GM12878 (cell line): ENCODE measurements around the gene SLC35F3. TPM values are rescaled to one million over a fixed set of nuclear protein-coding genes. Genes with fewer than 3 reads are reported as not detected.

Experiments used
- ATAC-seq: fragments of 200-7000 bp; cut with Tn5 transposase; 3 replicates; pipeline ENCODE4 v1.9.1; 2020; ENCODE audit warnings: mild to moderate bottlenecking, moderate library complexity
- BruUV-seq: library from RNA; stranded (reverse); fragments of 400-500 nt; replicated peaks from 2 replicates; lab custom pipeline; 2021; lab: Mats Ljungman, UMichigan
- CTCF ChIA-PET: fragments of 300-600 bp; sonication (Branson Sonifier 250); formaldehyde crosslinking; extraction: SDS; loops from one replicate; lab custom pipeline; 2021; ENCODE audit warnings: inconsistent platforms; lab: Yijun Ruan, JAX
- POLR2A ChIA-PET: fragments of 350-600 bp; formaldehyde crosslinking; extraction: SDS; loops from one replicate; lab custom pipeline; 2021; ENCODE audit warnings: inconsistent platforms; lab: Charles Lee
- RAD21 ChIA-PET: fragments of 300-600 bp; sonication (Branson Sonifier 250); formaldehyde crosslinking; loops from one replicate; lab custom pipeline; 2023; ENCODE audit warnings: antibody characterized with exemption; ENCODE audit not compliant: unreplicated experiment; lab: Charles Lee
- SMC1A ChIA-PET: fragments of 300-600 bp; sonication (Branson Sonifier 250); formaldehyde crosslinking; loops from one replicate; lab custom pipeline; 2023; ENCODE audit not compliant: unreplicated experiment, uncharacterized antibody; lab: Charles Lee
- DNase-seq: peaks from one replicate; pipeline ENCODE4 v3.0.0-alpha.2; 2011; ENCODE audit warnings: low read depth, low spot score
- FAIRE-seq: peaks from 3 replicates; lab custom pipeline; 2011; peaks lifted over from hg19 to GRCh38; lab: Jason Lieb, UNC
- H2AFZ ChIP-seq: 2 replicates; pipeline ENCODE4 v1.6.0; 2011; ENCODE audit warnings: low read depth, low read length, control low read depth; ENCODE audit not compliant: control insufficient read depth
- H3K27ac ChIP-seq: 2 replicates; pipeline ENCODE4 v1.5.1; 2011; ENCODE audit warnings: control low read depth; ENCODE audit not compliant: control insufficient read depth, insufficient read depth
- H3K27me3 ChIP-seq, 2 experiments: replicated peaks in 1 of 2; 2 replicates each; pipeline versions ENCODE4 v1.6.0 to v1.6.1; 2011; ENCODE audit warnings: low read length in 1 of 2; ENCODE audit not compliant: control insufficient read depth in 2 of 2, insufficient read depth in 2 of 2
- H3K36me3 ChIP-seq, 2 experiments: 2 replicates each; pipeline ENCODE4 v1.5.1; 2011; ENCODE audit warnings: low read length in 1 of 2; ENCODE audit not compliant: control insufficient read depth in 2 of 2, insufficient read depth in 2 of 2
- H3K4me1 ChIP-seq: 2 replicates; pipeline ENCODE4 v1.6.1; 2011; ENCODE audit warnings: mild to moderate bottlenecking, low read length, moderate library complexity, mixed read lengths; ENCODE audit not compliant: control insufficient read depth, insufficient read depth
- H3K4me2 ChIP-seq: 2 replicates; pipeline ENCODE4 v1.6.0; 2011; ENCODE audit warnings: control low read depth; ENCODE audit not compliant: control insufficient read depth, insufficient read depth
- H3K4me3 ChIP-seq: fragments of 200-600 bp; sonication (generic); 2 replicates; pipeline ENCODE4 v1.5.1; 2016
- H3K79me2 ChIP-seq: 2 replicates; pipeline ENCODE4 v1.6.0; 2011; ENCODE audit warnings: low read length; ENCODE audit not compliant: control insufficient read depth, insufficient read depth
- H3K9ac ChIP-seq: 2 replicates; pipeline ENCODE4 v1.8.0; 2011; ENCODE audit warnings: low read length, control low read depth, mixed read lengths; ENCODE audit not compliant: control insufficient read depth, insufficient read depth
- H3K9me3 ChIP-seq: replicated peaks from 3 replicates; pipeline ENCODE4 v1.5.1; 2011; ENCODE audit warnings: mild to moderate bottlenecking, low read length; ENCODE audit not compliant: control insufficient read depth, insufficient read depth
- H4K20me1 ChIP-seq: 2 replicates; pipeline ENCODE4 v1.6.0; 2011; ENCODE audit not compliant: control insufficient read depth, insufficient read depth
- CBX5 ChIP-seq: sonication (generic); IDR thresholded peaks from 2 replicates; pipeline ENCODE4 v1.6.1; 2016; ENCODE audit warnings: low read depth, moderate library complexity, mild to moderate bottlenecking, inconsistent platforms
- CREM ChIP-seq: IDR thresholded peaks from 2 replicates; pipeline ENCODE4 v1.6.1; 2014; ENCODE audit warnings: antibody characterized with exemption, low read depth
- HCFC1 ChIP-seq: fragments of 150-350 bp; IDR thresholded peaks from 2 replicates; pipeline ENCODE4 v1.6.1; 2014; ENCODE audit warnings: low read length
- LARP7 ChIP-seq: fragments of 450-650 bp; IDR thresholded peaks from 2 replicates; pipeline ENCODE4 v1.6.1; 2017; ENCODE audit warnings: mild to moderate bottlenecking
- MYC ChIP-seq: IDR thresholded peaks from 2 replicates; pipeline ENCODE4 v1.6.1; 2011; ENCODE audit warnings: mild to moderate bottlenecking, low read length, moderate library complexity, inconsistent platforms; ENCODE audit not compliant: insufficient read depth, insufficient replicate concordance, insufficient read length, severe bottlenecking
- NBN ChIP-seq: fragments of 450-650 bp; IDR thresholded peaks from 2 replicates; pipeline ENCODE4 v1.6.1; 2016
- NFYB ChIP-seq: IDR thresholded peaks from 2 replicates; pipeline ENCODE4 v1.6.1; 2011; ENCODE audit warnings: low read depth, mild to moderate bottlenecking, low read length, improper control_type of control experiment, moderate library complexity; ENCODE audit not compliant: insufficient read depth
- SREBF1 ChIP-seq: IDR thresholded peaks from 2 replicates; pipeline ENCODE4 v1.6.1; 2012; ENCODE audit warnings: mild to moderate bottlenecking, low read length
- SUPT20H ChIP-seq: IDR thresholded peaks from 2 replicates; pipeline ENCODE4 v1.6.1; 2011; ENCODE audit warnings: low read depth, mild to moderate bottlenecking, low read length, moderate library complexity, borderline replicate concordance; ENCODE audit not compliant: control insufficient read depth
- TCF12 ChIP-seq: IDR thresholded peaks from 2 replicates; pipeline ENCODE4 v1.6.1; 2011; ENCODE audit warnings: low read depth, mild to moderate bottlenecking, low read length
- YBX1 ChIP-seq: fragments of 450-650 bp; IDR thresholded peaks from 2 replicates; pipeline ENCODE4 v1.6.1; 2016; ENCODE audit warnings: antibody characterized with exemption
- ZNF207 ChIP-seq: fragments of 450-650 bp; IDR thresholded peaks from 2 replicates; pipeline ENCODE4 v1.6.1; 2014; ENCODE audit warnings: antibody characterized with exemption, mild to moderate bottlenecking, borderline replicate concordance
- WGBS: methylation state at CpG from one replicate; pipeline ENCODE4 v1.1.6; 2016; ENCODE audit warnings: low lambda C conversion rate; ENCODE audit not compliant: insufficient replicate concordance, insufficient coverage; ENCODE audit errors: missing lambda C conversion rate; 5-methylcytosine and 5-hydroxymethylcytosine counted together
- in situ Hi-C: fragments of 300-500 bp; cut with MboI; formaldehyde crosslinking; loops from 9 replicates; pipeline ENCODE4 v1.14.3; 2018; ENCODE audit warnings: mixed read lengths
- intact Hi-C: fragments of 100-400 bp; cut with micrococcal nuclease; formaldehyde crosslinking; loops from one replicate; pipeline ENCODE4 v1.14.2; 2022; ENCODE audit not compliant: unreplicated experiment
- polyA plus RNA-seq, 11 experiments: library from polyadenylated mRNA; depleted of rRNA in 4 of 11; unstranded in 6 of 11; stranded (reverse) in 5 of 11; fragments of >200 nt; fragmentation: Nextera tagmentation in 4 of 11; fragmentation: Illumina TruSeq in 1 of 11; extraction: Ambion mirVana in 4 of 11; extraction: Trizol in 1 of 11; gene quantifications; 1 replicate in 1 of 11; 2 replicates in 10 of 11; pipeline versions ENCODE4 v1.2.1 to v1.2.3, GENCODE V29; 2011 to 2016; ENCODE audit warnings: inconsistent platforms in 2 of 11, missing spikeins in 2 of 11, low read depth in 1 of 11
- total RNA-seq, 4 experiments: library from RNA; depleted of rRNA in 3 of 4; stranded (reverse); fragments of >200 nt in 3 of 4; fragmentation: Illumina TruSeq in 1 of 4; extraction: Trizol in 1 of 4; gene quantifications; 2 replicates each; pipeline versions ENCODE4 v1.2.1 to v1.2.3, GENCODE V29; 2013 to 2021
- TF ChIP-seq, protein P1 (sequence below): fragments of 450-650 bp; IDR thresholded peaks from 2 replicates; pipeline ENCODE4 v1.6.1; 2014; ENCODE audit warnings: mild to moderate bottlenecking

SLC35F3 gene
- total and polyA plus RNA-seq, 10 of the 15 experiments (the other 5 are each of a cell fraction or from before 2014, with no cell fraction given), result 1.0 to 8.6 (median 5.7) TPM

DNA sequence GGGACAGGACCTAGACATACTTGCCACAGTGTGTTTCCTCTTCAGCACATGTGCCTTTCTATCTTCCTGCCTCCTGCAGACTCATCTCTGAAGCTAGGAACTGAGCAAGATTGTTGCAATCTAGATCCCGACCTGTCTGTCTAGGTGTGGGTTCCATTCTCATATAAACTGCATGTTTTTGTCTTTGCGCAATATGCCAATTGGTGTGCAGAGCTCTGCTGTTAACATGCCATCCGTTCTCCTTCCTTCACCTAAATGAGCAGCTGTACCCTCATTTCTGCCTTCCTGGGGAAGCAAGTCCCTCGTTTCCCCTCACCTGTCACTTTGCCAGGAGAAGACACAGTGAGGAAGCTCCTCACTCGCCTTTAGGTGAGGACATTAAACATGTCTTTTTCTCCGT, 55.5 kb downstream of the SLC35F3 start:
- Histone ChIP-seq H3K4me2 (no peak overlapping the region), H3K9me3 (no peaks in the 10 kb centered on the region; the same call in 2 of the 3 replicates), H3K27ac (no peak overlapping the region), H2AFZ (no peak overlapping the region), H3K36me3 (no peaks in the 10 kb centered on the region), H3K27me3 (no peaks in the 10 kb centered on the region), H3K4me1 (no peaks in the 10 kb centered on the region), H3K4me3 (no peak overlapping the region), H3K79me2 (no peaks in the 10 kb centered on the region), H3K9ac (no peak overlapping the region), H4K20me1 (no peaks in the 10 kb centered on the region)
- 52% methylated on average over 6 of the region's 6 CpGs for WGBS
- TF ChIP-seq NFYB, result no peak
- TF ChIP-seq ZNF207, result no peak
- no peak for TF ChIP-seq YBX1
- no peak for TF ChIP-seq LARP7
- TF ChIP-seq NBN, result no peak
- TF ChIP-seq CREM, result no peak
- TF ChIP-seq SREBF1, result no peak
- TF ChIP-seq, protein P1, sequence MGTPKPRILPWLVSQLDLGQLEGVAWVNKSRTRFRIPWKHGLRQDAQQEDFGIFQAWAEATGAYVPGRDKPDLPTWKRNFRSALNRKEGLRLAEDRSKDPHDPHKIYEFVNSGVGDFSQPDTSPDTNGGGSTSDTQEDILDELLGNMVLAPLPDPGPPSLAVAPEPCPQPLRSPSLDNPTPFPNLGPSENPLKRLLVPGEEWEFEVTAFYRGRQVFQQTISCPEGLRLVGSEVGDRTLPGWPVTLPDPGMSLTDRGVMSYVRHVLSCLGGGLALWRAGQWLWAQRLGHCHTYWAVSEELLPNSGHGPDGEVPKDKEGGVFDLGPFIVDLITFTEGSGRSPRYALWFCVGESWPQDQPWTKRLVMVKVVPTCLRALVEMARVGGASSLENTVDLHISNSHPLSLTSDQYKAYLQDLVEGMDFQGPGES, result no peak
- no peak for TF ChIP-seq CBX5
- TF ChIP-seq MYC, result no peak
- no peak for TF ChIP-seq SUPT20H
- no peak for TF ChIP-seq TCF12
- TF ChIP-seq HCFC1, result no peak
- intact Hi-C loops, result no loop called here
- SMC1A ChIA-PET, result no interaction called here
- RAD21 ChIA-PET, result no interaction called here
- CTCF ChIA-PET, result no interaction called here
- BruUV-seq, result no TSS peak
- ATAC-seq (no peak), FAIRE-seq (no peak), DNase-seq (no peak)
- POLR2A ChIA-PET, result no interaction called here
- in situ Hi-C loops, result no loop called here
